H9 (cell line): ENCODE results near the gene ARL5A. TPM values are rescaled to one million over a fixed set of nuclear protein-coding genes. Genes with fewer than 3 reads are reported as not detected.

Experiments used
- DNase-seq: peaks from one replicate; pipeline ENCODE4 v3.0.0-alpha.2; 2017
- H2AFZ ChIP-seq: one replicate; pipeline ENCODE4 v1.6.1; 2013; ENCODE audit warnings: mild to moderate bottlenecking, low read length, control low read depth, moderate library complexity
- H2AK5ac ChIP-seq: 2 replicates; pipeline ENCODE4 v1.6.1; 2013; ENCODE audit warnings: low read length, control low read depth, mixed read lengths; ENCODE audit not compliant: insufficient read length
- H2BK120ac ChIP-seq: one replicate; pipeline ENCODE4 v1.6.1; 2013; ENCODE audit warnings: low read depth, mild to moderate bottlenecking, low read length, control low read depth, inconsistent platforms; ENCODE audit not compliant: poor library complexity, severe bottlenecking
- H2BK12ac ChIP-seq: 2 replicates; pipeline ENCODE4 v1.6.1; 2013; ENCODE audit warnings: low read length, control low read depth, mixed read lengths, low read depth; ENCODE audit not compliant: insufficient read length
- H2BK15ac ChIP-seq: 2 replicates; pipeline ENCODE4 v1.6.1; 2013; ENCODE audit warnings: low read depth, low read length, control low read depth
- H2BK20ac ChIP-seq: one replicate; pipeline ENCODE4 v1.6.1; 2013; ENCODE audit warnings: low read depth, mild to moderate bottlenecking, low read length, control low read depth, inconsistent platforms; ENCODE audit not compliant: poor library complexity, severe bottlenecking
- H2BK5ac ChIP-seq: 2 replicates; pipeline ENCODE4 v1.6.1; 2013; ENCODE audit warnings: low read length, control low read depth, mixed read lengths; ENCODE audit not compliant: insufficient read length
- H3K14ac ChIP-seq: 2 replicates; pipeline ENCODE4 v1.6.1; 2013; ENCODE audit warnings: low read length, control low read depth; ENCODE audit not compliant: insufficient read depth
- H3K18ac ChIP-seq: 2 replicates; pipeline ENCODE4 v1.6.1; 2013; ENCODE audit warnings: low read depth, mild to moderate bottlenecking, mixed read lengths, low read length, control low read depth; ENCODE audit not compliant: insufficient read length
- H3K23ac ChIP-seq: 2 replicates; pipeline ENCODE4 v1.6.1; 2013; ENCODE audit warnings: low read length, control low read depth, mixed read lengths, low read depth; ENCODE audit not compliant: insufficient read length
- H3K23me2 ChIP-seq: 2 replicates; pipeline ENCODE4 v1.6.1; 2013; ENCODE audit warnings: low read depth, mild to moderate bottlenecking, mixed read lengths, low read length, control low read depth; ENCODE audit not compliant: insufficient read length, poor library complexity, severe bottlenecking
- H3K27ac ChIP-seq: 2 replicates; pipeline ENCODE4 v1.5.1; 2013; ENCODE audit warnings: low read length, control low read depth, mixed read lengths, low read depth; ENCODE audit not compliant: insufficient read length
- H3K27me3 ChIP-seq: 2 replicates; pipeline ENCODE4 v1.6.1; 2013; ENCODE audit warnings: low read length, control low read depth, inconsistent platforms; ENCODE audit not compliant: insufficient read depth
- H3K4ac ChIP-seq: 2 replicates; pipeline ENCODE4 v1.6.1; 2013; ENCODE audit warnings: low read depth, mild to moderate bottlenecking, control low read depth, inconsistent platforms, low read length, moderate library complexity
- H3K4me1 ChIP-seq: 2 replicates; pipeline ENCODE4 v1.6.1; 2013; ENCODE audit warnings: low read length, control low read depth, inconsistent platforms; ENCODE audit not compliant: insufficient read depth
- H3K4me2 ChIP-seq: 2 replicates; pipeline ENCODE4 v1.6.1; 2013; ENCODE audit warnings: low read length, control low read depth, mixed read lengths; ENCODE audit not compliant: insufficient read length, insufficient read depth
- H3K56ac ChIP-seq: 2 replicates; pipeline ENCODE4 v1.6.1; 2013; ENCODE audit warnings: low read depth, mild to moderate bottlenecking, mixed read lengths, low read length, control low read depth; ENCODE audit not compliant: insufficient read length
- H3K79me1 ChIP-seq: 2 replicates; pipeline ENCODE4 v1.6.1; 2013; ENCODE audit warnings: low read depth, mild to moderate bottlenecking, moderate library complexity, low read length, control low read depth, inconsistent platforms; ENCODE audit not compliant: insufficient read depth, poor library complexity, severe bottlenecking
- H3K79me2 ChIP-seq: 2 replicates; pipeline ENCODE4 v1.6.1; 2013; ENCODE audit warnings: low read length, control low read depth, inconsistent platforms; ENCODE audit not compliant: insufficient read depth
- H3K9ac ChIP-seq: 2 replicates; pipeline ENCODE4 v1.6.1; 2013; ENCODE audit warnings: low read length, control low read depth, mixed read lengths; ENCODE audit not compliant: insufficient read length; ENCODE audit errors: extremely low read depth
- H3K9me3 ChIP-seq: one replicate; pipeline ENCODE4 v1.6.1; 2013; ENCODE audit warnings: low read depth, low read length, inconsistent platforms; ENCODE audit not compliant: control insufficient read depth
- H3T11ph ChIP-seq: one replicate; pipeline ENCODE4 v1.6.1; 2013; ENCODE audit warnings: mild to moderate bottlenecking, low read length, control low read depth, inconsistent platforms
- H4K20me1 ChIP-seq: one replicate; pipeline ENCODE4 v1.6.1; 2013; ENCODE audit not compliant: control insufficient read depth, insufficient read length, insufficient read depth
- H4K5ac ChIP-seq: 2 replicates; pipeline ENCODE4 v1.6.1; 2013; ENCODE audit warnings: low read depth, mild to moderate bottlenecking, mixed read lengths, low read length, control low read depth; ENCODE audit not compliant: insufficient read length
- H4K8ac ChIP-seq: replicated peaks from 2 replicates; pipeline ENCODE4 v1.6.1; 2013; ENCODE audit warnings: low read length, control low read depth, mixed read lengths, low read depth; ENCODE audit not compliant: insufficient read length
- H4K91ac ChIP-seq: 2 replicates; pipeline ENCODE4 v1.6.1; 2013; ENCODE audit warnings: low read depth, mild to moderate bottlenecking, moderate library complexity, mixed read lengths, low read length, control low read depth; ENCODE audit not compliant: insufficient read length
- H3K27ac Mint-ChIP-seq, 3 experiments: 2 replicates in 2 of 3; 3 replicates in 1 of 3; pipeline ENCODE4 v1.8.0; 2020 to 2021; ENCODE audit warnings: mixed read lengths in 3 of 3, mild to moderate bottlenecking in 1 of 3, moderate library complexity in 1 of 3
- H3K27me3 Mint-ChIP-seq: 2 replicates; pipeline ENCODE4 v1.8.0; 2021; ENCODE audit warnings: low read depth, mild to moderate bottlenecking, moderate library complexity, mixed read lengths
- H3K36me3 Mint-ChIP-seq, 3 experiments: 2 replicates in 2 of 3; 3 replicates in 1 of 3; pipeline ENCODE4 v1.8.0; 2020 to 2021; ENCODE audit warnings: low read depth in 3 of 3, mixed read lengths in 3 of 3; ENCODE audit not compliant: insufficient read depth in 1 of 3
- H3K4me1 Mint-ChIP-seq, 2 experiments: 2 replicates each; pipeline ENCODE4 v1.8.0; 2020; ENCODE audit warnings: mixed read lengths in 2 of 2
- H3K4me3 Mint-ChIP-seq, 2 experiments: 2 replicates in 1 of 2; 3 replicates in 1 of 2; pipeline ENCODE4 v1.8.0; 2020 to 2021; ENCODE audit warnings: mild to moderate bottlenecking in 2 of 2, mixed read lengths in 2 of 2, moderate library complexity in 1 of 2
- H3K9me3 Mint-ChIP-seq, 2 experiments: 2 replicates in 1 of 2; 3 replicates in 1 of 2; pipeline ENCODE4 v1.8.0; 2020; ENCODE audit warnings: mild to moderate bottlenecking in 2 of 2, mixed read lengths in 2 of 2, moderate library complexity in 1 of 2
- CTCF ChIP-seq: fragments of 200-600 bp; sonication (generic); conservative IDR thresholded peaks from 3 replicates; pipeline ENCODE4 v1.8.0; 2021; ENCODE audit warnings: antibody characterized with exemption, mild to moderate bottlenecking
- WGBS: extraction: QIAGEN DNeasy Blood & Tissue Kit; methylation state at CpG from one replicate; pipeline ENCODE4 v1.1.7; 2013; ENCODE audit warnings: missing lambda C conversion rate, low lambda C conversion rate, mixed read lengths; ENCODE audit not compliant: insufficient read length; ENCODE audit errors: extremely low coverage; 5-methylcytosine and 5-hydroxymethylcytosine counted together
- total RNA-seq: library from RNA; stranded (reverse); gene quantifications from 2 replicates; pipeline ENCODE4 v1.2.1, GENCODE V29; 2021

ARL5A gene
- total RNA-seq, 1 experiment from 2014 or later, result 66.7 TPM

GRCh38 chr2:151793123-151793522, 35.1 kb downstream of the ARL5A start:
- H4K8ac ChIP-seq, result no peak overlapping the region
- no peak for DNase-seq
- no peak overlapping the region for H3K23ac ChIP-seq
- H3T11ph ChIP-seq, result no peak overlapping the region
- no peak overlapping the region for H2AK5ac ChIP-seq
- H4K91ac ChIP-seq, result no peak overlapping the region
- no peak overlapping the region for H3K56ac ChIP-seq
- no peaks in the 10 kb centered on the region for H3K79me1 ChIP-seq
- no peaks in the 10 kb centered on the region for H3K4me1 ChIP-seq
- H3K27ac ChIP-seq, result no peak overlapping the region
- H3K4ac ChIP-seq, result no peak overlapping the region
- no peaks in the 10 kb centered on the region for H3K79me2 ChIP-seq
- H3K27me3 ChIP-seq, result no peaks in the 10 kb centered on the region
- no peaks in the 10 kb centered on the region; the same call in 1 of the 2 replicates for H3K27me3 Mint-ChIP-seq
- H4K5ac ChIP-seq, result no peak overlapping the region
- H2BK5ac ChIP-seq, result no peak overlapping the region
- no peak overlapping the region for H3K14ac ChIP-seq
- H3K4me2 ChIP-seq, result no peak overlapping the region
- H2BK20ac ChIP-seq, result no peak overlapping the region
- peaks cover 0 to 3% of the 10 kb centered on the region in 2 experiments; a peak in 1 of 5 replicates for H3K9me3 Mint-ChIP-seq
- H3K23me2 ChIP-seq, result no peaks in the 10 kb centered on the region
- no peak overlapping the region for H3K27ac Mint-ChIP-seq
- H2BK120ac ChIP-seq, result no peak overlapping the region
- no peak overlapping the region for H3K4me3 Mint-ChIP-seq
- no peak overlapping the region for H3K18ac ChIP-seq
- peaks cover 8 to 14% (median 12%) of the 10 kb centered on the region in 3 experiments; a peak in 6 of 7 replicates for H3K36me3 Mint-ChIP-seq
- no peak for TF ChIP-seq CTCF
- no peak overlapping the region for H2BK12ac ChIP-seq
- no peak overlapping the region for H2BK15ac ChIP-seq
- no peaks in the 10 kb centered on the region for H4K20me1 ChIP-seq
- no peak overlapping the region for H2AFZ ChIP-seq
- no CpG with 5 or more reads among the region's 3 CpGs for WGBS
- H3K9me3 ChIP-seq, result no peaks in the 10 kb centered on the region
- H3K9ac ChIP-seq, result no peak overlapping the region
- peaks cover 13 to 16% of the 10 kb centered on the region in 2 experiments for H3K4me1 Mint-ChIP-seq
